ENCODE results near the gene SMNDC1.

SMNDC1 gene

DNA sequence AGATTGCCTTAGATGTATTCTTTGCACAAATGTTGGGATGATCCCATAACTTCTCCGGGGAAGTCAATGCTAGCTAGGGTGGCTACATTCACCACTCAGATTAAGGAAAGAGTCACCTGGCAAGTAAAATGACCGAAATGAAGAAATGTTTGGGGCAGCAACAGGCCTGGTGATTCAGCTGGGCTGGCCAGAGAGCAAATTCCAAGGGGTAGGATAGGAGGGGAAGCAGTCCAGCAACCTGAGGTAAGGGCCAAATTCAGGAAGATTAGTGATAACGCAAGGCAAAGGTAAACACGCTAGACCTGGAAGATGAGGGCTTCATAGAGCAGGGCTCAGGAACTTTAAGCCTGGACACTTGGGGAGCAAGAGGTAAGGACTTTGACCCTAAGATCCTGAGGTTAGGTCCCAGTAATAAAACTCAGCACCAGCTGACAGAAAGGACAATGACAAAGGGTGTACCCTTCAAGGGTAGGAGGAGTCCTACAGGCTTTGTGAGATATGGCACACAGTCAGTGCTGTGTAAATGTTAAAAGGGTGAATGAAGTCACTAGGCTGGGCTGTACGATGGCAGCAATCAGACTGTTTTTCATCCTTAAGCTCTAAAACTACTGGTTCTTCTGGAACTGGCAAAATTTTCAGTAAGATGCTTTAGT is 22.7 kb upstream of the SMNDC1 start:
- no peak for DNase-seq (ENCODE audit: low read depth)

DNA sequence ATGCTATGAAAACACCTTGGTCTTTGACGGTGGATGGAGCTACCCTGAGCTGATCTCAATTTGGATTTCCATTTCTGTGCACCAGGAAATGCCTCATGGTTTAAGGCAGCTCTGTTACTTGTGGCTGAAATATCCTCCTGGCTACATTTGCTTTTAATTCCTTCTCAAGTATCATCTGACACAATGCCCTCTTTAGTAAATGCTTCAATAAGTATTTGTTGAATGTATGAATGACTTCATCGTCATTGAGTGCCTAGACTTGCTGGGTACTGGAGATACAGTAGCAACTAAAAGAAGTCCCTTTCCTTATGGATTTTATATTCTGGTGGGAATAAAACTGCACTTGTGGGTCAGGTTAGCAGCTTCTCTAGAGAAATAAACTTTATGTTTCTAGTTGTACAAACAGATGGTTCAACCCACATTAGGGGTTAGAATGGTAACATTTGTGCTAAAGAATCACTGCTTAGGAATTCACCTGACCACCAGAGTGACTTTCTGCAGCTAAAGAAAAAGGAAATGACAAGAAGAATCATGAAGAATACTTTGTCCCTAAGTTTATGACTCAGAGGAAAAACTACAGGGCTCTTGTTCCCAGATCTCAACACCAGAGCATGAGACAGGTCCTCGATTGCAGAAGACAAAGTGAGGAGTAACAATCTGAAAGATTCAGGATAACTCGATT is 21.8 kb upstream of the SMNDC1 start:
- DNase-seq (ENCODE audit: low read depth) = peak; percentile 93

DNA sequence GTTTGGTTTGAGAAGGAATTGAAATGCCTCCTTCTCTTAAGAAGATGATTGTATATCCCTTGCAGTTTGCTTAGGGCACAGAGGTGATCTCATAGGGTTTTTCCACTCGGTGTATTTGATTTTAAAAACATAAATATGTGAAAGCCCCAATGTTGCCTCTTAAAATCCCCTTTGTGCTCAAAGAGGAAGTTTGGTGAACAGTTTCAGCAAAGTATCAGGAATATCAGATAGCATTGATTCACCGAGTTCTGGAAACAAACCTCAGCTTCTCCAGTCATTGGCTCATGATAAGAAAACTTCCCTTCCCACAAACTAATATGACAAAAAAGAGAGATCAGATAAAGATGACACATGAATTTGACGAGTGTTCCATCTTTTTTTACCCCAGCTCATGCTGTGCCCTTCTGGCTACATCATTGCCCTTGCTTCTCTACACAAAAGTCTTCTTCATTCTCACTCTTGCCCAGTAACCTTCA is 20.1 kb upstream of the SMNDC1 start:
- DNase-seq (ENCODE audit: low read depth) = no peak

DNA sequence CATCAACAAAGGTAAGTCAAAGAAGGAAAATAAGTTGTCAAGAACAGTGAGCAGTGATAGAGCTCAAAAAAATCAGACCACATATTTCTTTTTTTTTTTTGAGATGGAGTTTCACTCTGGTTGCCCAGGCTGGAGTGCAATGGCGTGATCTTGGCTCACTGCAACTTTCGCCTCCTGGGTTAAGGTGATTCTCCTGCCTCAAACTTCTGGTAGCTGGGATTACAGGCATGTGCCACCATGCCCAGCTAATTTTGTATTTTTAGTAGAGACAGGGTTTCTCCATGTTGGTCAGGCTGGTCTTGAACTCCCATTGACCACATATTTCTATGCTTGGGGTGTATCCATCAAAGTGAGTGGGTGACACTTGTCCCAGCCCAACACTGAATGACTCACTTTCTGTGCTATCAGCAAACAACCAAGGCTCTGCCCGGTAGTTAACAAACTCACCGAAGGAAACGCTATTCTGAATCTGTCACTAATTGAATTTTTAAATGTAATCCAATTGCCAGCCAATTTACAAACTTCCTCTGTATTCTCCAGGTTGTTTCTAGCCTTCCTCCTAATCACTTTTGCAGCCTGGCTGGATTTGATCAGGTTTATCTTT is 19.6 kb upstream of the SMNDC1 start:
- DNase-seq (ENCODE audit: low read depth) = no peak

DNA sequence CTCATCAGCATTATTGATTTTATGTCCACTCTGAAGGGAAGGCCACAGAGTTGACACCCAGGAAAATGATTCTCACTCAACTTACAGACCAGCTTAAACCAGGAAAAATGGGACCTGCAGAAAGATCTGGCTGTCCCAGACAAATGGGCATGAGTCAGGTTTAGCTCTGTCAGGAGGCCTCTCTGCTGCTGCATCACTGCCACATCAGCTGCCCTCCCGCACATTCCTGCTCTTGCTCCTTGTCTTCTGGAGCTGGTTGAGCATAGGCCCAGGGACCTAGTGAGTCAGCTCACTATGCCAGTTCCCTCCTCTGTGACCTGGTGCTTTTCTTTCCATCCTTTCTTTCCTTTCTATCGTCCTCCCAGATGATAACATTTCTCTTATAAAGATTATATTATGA is 18.8 kb upstream of the SMNDC1 start:
- peak; percentile 95 for DNase-seq (ENCODE audit: low read depth)

DNA sequence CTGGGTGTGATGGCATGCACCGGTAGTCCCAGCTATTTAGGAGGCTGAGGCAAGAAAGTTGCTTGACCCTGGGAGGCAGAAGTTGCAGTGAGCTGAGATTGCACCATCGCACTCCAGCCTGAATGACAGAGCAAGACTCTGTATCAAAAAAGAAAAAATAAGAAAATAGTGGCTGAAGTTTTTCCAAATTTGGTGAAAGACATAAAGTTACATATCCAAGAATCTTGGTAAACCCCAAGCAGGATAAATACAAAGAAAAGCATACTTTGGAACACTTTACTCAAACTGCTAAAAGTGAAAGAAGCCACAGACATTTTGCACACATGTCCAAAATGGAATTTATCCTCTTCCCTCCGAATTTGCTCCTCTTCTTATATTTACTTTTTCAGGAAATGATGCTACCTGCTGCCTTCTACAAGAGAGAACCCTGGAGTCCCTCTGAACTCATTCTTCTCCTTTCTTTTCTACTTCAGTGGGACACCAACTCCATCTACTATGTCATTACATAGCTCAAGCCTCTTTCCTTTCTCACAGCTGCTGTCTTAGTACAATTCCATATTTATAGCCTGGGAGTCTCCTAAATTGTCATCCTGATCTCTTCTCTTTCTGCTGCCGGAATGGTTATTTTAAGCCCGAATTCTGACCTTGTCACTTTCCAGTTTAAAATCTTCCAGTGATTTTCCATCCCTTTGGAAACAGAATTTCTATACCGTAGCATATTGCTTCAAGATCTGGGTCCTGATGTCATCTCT is 17.3 kb upstream of the SMNDC1 start:
- DNase-seq (ENCODE audit: low read depth) = peak; percentile 44

DNA sequence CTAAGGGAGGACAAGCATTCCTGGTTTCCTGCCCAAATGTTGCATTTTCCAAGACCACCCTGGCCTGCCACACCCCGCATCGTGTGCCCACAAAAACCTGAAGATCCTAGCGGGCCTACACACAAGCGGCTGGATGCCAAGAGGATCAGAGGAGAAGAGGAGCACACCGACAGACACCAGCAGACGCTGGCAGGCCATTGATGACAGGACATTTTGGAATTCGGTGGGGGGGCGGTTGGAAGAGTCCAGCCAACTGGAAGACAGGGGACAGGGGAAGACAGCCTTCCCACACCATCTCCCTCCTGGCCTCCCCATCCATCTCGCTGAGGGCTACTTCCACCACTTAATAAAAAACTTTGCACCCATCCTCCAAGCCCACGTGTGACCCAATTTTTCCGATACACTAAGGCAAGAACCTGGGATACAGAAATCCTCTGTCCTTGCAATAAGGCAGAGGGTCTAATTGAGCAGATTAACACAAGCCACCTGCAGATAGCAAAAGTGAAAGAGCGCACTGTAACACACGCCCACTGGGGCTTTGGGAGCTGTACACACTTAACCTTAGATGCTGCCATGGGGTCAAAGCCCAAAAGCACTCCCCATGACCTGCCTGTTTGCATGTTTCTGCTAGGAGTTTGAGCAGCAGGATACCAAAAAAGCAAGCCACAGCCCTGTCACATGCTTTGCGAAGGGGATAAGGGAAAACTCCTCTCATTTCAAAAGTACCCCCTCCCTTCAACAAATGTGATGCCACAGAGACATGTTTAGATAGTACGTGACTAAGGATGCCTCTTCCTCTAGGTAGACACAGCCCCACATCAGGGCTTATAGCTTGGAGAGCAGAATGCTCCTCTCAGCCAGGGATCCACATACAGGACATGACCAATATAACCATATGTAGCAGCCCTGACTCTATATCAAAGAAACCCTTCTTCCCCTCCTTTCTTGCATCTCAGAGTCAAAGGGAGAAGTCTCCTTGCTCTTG is 13.4 kb upstream of the SMNDC1 start:
- no peak for DNase-seq (ENCODE audit: low read depth)

DNA sequence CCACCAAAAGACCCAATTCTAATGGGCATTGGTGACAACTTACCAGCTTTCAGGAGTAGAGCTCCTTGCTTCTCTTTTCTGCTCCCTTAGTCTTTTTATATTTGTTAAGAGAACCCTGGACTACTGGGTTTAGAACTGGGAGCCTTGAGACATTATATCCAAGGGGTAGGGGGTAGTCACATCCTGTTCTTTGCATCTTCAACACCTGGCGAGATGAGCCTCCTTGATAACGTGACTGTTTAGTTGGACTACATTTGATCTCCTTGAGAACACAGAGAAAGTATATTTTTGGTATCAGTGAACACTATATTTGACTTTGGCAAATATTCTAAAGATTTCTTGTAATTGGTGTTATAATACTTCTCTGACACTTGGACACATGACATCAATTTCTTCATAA is 9.0 kb upstream of the SMNDC1 start:
- DNase-seq (ENCODE audit: low read depth) = no peak

DNA sequence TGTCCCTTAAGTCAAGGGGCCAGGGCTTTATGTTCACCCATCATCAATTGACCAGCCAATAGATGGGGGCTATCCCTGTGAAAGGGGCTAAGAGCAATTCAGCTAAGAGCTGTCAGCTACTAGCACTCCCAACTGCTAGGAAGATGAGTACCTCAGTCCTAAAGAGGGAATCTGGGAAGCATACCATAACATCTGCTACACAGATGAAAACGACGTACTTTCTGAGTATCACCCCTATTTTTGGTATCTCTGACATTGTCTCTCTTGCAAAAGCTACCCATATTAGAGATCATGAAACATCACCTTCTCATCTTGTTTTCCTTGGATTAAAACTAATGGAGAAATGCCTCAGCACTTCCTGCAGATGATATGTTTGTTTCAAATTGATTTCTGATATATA is 7.5 kb upstream of the SMNDC1 start:
- DNase-seq (ENCODE audit: low read depth) = no peak

DNA sequence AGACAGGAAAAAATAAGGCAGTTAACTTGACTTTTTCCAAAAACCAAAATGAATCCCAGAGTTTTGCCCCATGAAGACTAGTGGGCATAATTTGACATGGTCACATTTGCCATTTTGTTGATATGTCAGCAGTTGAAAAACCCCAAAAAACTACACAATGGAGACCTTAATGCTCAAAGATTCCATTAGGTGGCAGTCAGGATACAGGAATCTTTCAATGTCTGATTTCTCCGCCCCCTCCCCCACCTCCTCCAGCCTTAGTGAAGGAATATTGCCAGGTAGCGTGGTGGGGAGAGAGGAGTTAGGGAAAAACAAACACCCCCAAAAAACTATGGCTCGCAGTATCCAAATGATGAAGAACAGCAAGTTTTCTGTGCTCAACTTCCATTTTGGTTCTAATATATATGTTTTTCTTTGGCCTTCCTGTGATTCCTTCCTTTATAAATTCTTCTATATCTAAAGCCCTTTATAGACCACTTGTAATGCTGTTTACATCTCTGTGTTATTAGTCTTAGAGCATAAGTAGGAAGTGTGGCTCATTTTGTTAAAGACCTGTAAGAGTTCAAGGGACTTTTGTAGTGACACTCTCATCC is 6.7 kb upstream of the SMNDC1 start:
- DNase-seq (ENCODE audit: low read depth) = peak; percentile 72

DNA sequence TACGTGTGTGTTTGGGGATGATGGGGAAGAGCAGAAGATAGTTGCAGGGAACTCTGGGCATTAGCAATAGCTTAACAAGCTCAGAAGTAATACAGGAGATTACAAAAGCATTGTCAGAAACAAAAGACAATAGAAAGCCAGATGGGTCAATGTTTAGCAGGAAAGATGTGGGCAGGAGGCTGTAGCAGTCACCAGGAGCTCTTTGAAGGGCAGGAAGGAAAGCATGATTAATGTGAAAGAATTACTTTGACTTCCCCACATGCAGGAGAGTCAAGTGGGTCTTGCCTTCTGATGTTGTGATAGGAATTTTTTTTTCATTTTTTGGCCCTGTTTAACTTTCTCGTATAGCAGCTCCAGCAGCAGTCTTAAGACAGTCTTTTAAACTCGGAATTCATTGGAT is 6.0 kb upstream of the SMNDC1 start:
- DNase-seq (ENCODE audit: low read depth) = no peak

DNA sequence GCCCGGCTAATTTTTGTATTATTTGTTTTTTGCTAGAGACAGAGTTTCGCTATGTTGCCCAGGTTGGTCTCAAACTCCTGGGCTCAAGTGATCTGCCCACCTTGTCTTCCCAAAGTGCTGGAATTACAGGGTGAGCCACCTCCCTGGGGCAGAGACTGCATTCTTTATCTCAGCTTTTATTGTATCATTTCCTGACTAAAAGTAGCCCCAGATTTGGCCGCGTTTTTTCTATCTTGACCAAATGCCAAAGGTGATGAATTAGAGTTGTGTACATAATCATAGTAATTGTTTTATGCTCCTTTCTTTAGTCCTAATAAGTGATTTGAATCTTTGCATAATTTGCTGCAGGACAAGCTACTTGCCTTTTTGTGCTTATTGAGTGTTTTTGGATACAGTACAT is 3.1 kb upstream of the SMNDC1 start:
- DNase-seq (ENCODE audit: low read depth) = peak; percentile 27

DNA sequence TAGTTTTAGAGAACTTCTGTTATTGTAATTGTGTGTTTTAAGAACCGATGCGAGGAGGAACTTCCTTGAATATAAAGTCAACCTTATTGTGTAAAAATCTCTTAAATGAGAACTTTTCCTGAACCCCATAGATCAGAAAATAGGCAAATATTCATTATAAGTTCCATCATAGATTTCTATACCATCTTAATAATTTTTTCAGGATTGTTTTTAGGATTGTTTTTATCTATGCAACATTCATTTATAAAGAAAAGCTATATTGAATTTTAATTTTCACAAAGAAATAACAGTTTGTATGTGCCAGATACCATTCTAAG is 1.7 kb upstream of the SMNDC1 start:
- DNase-seq (ENCODE audit: low read depth) = no peak

DNA sequence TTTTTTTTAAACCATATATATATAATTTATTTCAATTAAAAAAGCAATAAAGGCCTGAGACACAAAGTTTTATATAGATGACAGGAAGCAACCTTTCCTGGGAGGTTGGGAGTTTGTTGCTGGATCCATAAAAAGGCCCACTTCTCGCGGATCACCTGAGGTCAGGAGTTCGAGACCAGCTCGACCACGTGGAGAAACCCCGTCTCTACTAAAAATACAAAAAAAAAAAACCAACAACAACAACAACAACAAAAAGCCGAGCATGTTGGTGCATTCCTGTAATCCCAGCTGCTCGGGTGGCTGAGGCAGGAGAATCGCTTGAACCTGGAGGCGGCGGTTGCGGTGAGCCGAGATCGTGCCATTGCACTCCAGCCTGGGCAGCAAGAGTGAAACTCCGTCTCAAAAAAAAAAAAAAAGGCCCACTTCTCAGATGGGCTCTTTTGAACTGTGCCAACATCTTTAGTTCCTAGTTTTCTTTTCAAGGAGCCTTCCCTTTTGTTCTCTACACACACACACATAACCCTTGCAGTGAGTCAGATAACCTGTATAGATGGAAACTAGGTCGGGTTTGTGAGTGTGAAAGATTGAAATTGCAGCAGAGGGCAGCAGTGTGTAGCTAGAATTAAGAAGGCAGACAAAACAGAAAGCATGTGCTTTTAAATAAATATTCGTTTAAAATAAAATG is 1.2 kb upstream of the SMNDC1 start:
- DNase-seq (ENCODE audit: low read depth) = peak; percentile 86

DNA sequence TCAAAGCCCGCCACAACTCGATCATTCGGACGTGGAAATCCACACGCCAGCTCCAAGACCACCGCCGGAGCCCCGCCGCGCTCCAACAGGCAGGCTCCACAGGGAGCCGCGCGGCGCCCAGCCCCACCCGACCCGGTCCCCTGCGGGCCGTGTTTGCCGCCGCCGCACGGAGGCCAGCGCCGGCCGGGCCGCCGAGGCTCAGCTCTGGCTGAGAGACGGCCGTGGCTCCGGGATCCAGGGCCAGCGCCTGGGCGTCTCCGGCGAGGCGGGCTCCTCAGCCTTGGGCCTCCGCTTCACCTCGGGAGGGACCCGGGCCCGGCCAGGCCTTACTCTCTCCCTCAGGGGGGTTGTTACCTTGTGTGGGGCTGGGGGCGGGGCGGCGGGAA is 333 bp downstream of the SMNDC1 start:
- peak; percentile 41 for DNase-seq (ENCODE audit: low read depth)

DNA sequence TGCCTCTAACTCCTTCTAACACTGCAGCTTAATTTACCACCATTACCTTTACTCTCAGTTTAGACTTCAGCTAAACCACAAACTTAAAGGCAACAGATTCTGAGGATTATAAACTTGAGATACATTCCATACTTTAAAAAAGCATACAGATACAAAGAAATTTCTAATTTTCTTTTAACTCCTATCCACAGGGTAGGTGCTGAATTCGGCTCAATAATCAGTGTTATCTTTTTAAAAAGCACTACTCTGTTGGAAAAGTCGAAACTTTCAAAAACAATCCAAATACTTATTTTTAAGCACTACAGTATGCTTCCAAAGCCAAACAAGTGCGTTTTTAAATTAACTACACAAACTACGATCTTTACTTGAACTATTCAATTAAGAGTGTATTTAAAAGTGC is 1.0 kb downstream of the SMNDC1 start:
- DNase-seq (ENCODE audit: low read depth) = no peak

DNA sequence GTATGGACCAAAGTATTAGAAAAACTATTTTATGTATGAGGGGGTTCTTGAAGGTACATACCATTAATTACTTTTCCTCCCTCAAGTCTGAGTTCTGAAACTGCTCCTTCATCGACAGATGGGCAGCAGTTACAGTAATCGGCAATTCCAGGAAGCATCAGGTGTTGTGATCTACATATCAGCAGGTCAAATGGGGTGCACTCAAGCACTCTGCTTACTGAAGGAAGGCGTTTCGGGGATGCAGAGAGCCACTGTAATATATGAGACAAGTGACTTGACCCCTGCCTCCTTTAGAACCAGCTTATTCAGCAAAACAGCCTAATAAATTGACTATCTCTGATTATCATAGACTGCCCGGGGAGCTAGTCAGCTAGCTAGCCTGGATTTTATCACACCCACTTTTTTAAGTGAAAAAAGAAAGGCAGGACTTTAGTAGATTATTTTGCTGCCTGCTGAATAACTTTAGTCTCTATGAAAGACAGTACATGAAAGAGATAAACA is 4.2 kb downstream of the SMNDC1 start:
- no peak for DNase-seq (ENCODE audit: low read depth)

DNA sequence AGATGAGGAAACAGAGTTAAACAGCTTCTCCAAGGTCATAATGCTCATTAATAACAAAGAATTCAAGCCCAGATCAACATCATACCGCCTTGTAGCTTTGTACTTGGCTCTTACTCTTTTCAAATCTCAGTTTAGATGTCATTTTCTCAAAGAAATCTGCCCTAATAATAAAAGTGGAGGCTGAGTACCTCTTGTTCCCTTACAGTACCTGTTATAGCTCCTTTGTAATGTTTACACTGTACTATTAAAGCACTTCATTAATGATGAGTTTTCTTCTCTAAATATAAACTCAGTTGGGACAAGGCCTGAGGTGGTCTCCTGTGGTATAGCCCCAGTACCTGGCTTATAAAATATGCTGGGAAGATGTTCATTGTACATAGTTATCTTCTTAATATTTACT is 7.8 kb downstream of the SMNDC1 start:
- DNase-seq (ENCODE audit: low read depth) = no peak

DNA sequence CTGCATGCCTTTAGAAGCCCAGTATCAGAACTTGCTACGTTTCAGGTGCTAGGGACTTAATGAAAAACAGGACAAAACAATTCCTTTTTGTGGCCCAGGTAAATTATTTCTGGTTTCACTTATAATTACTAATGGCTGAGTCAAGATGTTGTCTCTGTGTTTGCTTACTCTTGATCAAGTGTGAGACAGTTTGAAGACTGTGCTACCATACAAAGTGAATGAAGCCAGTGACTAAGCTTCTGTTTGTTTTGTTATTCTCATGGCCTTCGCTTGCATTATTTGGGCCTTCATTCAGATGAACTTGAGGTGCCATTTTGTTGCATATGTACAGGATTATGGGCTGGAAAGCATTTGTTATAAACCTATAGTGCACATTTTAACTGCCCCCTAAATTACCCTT is 17.9 kb downstream of the SMNDC1 start:
- no peak for DNase-seq (ENCODE audit: low read depth)

DNA sequence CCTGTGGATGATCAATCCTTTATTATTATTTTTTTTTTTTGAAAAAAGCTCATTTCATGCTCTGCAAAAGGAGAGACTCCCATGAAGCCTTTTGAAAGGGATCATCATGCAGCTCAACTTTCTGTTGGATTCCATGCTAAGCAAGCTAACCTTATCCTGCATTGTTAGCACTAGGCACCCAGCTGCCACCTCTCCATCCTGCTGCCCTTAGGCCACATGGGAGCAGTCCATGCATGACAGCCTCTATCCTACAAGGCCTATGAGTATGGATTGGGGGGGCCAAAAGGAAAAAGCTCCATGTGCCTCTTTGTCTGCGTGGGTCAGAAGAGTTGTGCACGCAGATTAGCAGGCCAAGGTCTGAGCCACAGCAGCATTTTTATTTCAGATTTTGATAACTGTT is 19.2 kb downstream of the SMNDC1 start:
- no peak for DNase-seq (ENCODE audit: low read depth)

DNA sequence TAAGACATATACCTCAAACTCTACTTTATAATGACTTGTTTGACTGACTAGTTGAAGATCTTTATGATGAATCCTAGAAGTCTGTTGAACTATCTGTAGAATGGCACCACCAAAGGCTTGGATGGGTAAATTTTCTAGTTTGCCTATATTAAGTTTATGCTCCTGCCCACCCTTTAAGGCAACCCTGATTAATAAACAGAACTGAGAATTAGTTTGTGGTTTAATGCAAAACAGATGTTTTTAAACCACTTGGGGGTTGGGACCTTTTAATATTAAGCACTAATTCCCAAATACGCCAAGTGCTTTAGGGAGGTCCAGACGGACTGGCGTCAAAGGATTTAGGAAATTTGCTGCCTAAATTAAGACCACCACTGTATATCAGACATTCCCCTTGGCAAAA is 20.5 kb downstream of the SMNDC1 start:
- DNase-seq (ENCODE audit: low read depth) = no peak

Measured in EH (cell line).